Esophagus squamous epithelium (tissue), 5 donors: ENCODE results near the gene SORL1. TPM values are rescaled to one million over a fixed set of nuclear protein-coding genes. Genes with fewer than 3 reads are reported as not detected.

Source experiments
- DNase-seq: peaks from one replicate; lab custom pipeline; 2025; lab: John Stamatoyannopoulos, UW
- H3K27ac ChIP-seq, 4 donors: fragments of 200-600 bp; sonication (generic); one replicate each; pipeline ENCODE4 v1.5.1; 2016 to 2019; ENCODE audit warnings: mild to moderate bottlenecking in 1 of 4
- H3K27me3 ChIP-seq, 4 donors: fragments of 200-600 bp; sonication (generic); 1 replicate in 3 of 4; 2 replicates in 1 of 4; pipeline versions ENCODE4 v1.5.1 to v1.6.0; 2017 to 2021; ENCODE audit warnings: antibody characterized with exemption in 1 of 4
- H3K36me3 ChIP-seq, 3 donors: fragments of 200-600 bp; sonication (generic); one replicate each; pipeline ENCODE4 v1.5.1; 2016 to 2019
- H3K4me1 ChIP-seq, 3 donors: fragments of 200-600 bp; sonication (generic); one replicate each; pipeline ENCODE4 v1.5.1; 2017 to 2019
- H3K4me3 ChIP-seq, 4 donors: fragments of 200-600 bp; sonication (generic); 1 replicate in 3 of 4; 2 replicates in 1 of 4; pipeline ENCODE4 v1.5.1; 2016 to 2019; ENCODE audit warnings: mild to moderate bottlenecking in 2 of 4, moderate library complexity in 1 of 4
- H3K9me3 ChIP-seq, 3 donors: fragments of 200-600 bp; sonication (generic); one replicate each; pipeline ENCODE4 v1.5.1; 2016 to 2019
- POLR2A ChIP-seq, 4 donors: fragments of 450-650 bp; IDR thresholded peaks; one replicate each; pipeline ENCODE4 v1.6.1; 2017; ENCODE audit warnings: antibody characterized with exemption in 4 of 4, mild to moderate bottlenecking in 4 of 4, moderate library complexity in 3 of 4
- WGBS, 2 donors: methylation state at CpG; one replicate each; pipeline ENCODE4 v1.1.5; 2018; 5-methylcytosine and 5-hydroxymethylcytosine counted together
- intact Hi-C: fragments of 100-400 bp; cut with DNase I; formaldehyde crosslinking; loops from one replicate; pipeline ENCODE4 v1.15.0; 2022
- total RNA-seq, 4 donors: library from RNA; depleted of rRNA; stranded (reverse); fragments of >200 nt; gene quantifications; one replicate each; pipeline ENCODE4 v1.1.0, GENCODE V29; 2016
- TF ChIP-seq, protein P1 (sequence below), 6 experiments: fragments of 450-650 bp in 4 of 6; fragments of 200-600 bp in 2 of 6; sonication (generic) in 2 of 6; IDR thresholded peaks; one replicate each; pipeline ENCODE4 v1.5.1; 2016 to 2019; ENCODE audit warnings: antibody characterized with exemption in 6 of 6, mild to moderate bottlenecking in 4 of 6, moderate library complexity in 4 of 6
- donor health status: DM: yes; HTN: yes; CAD: no.

SORL1 gene
- total RNA-seq, 4 donors from 2014 or later: 6.8 to 19.9 (median 16.3) TPM

GRCh38 chr11:121630041-121630440, 177.9 kb downstream of the SORL1 start:
- Histone ChIP-seq H3K4me3 (no peak overlapping the region), H3K27ac (no peak overlapping the region), H3K9me3 (no peaks in the 10 kb centered on the region), H3K27me3 (no peaks in the 10 kb centered on the region), H3K4me1 (peaks cover 0 to 24% (median 13%) of the 10 kb centered on the region in 3 donors), H3K36me3 (peaks cover 0 to 36% (median 0%) of the 10 kb centered on the region in 3 donors)
- TF ChIP-seq, protein P1, sequence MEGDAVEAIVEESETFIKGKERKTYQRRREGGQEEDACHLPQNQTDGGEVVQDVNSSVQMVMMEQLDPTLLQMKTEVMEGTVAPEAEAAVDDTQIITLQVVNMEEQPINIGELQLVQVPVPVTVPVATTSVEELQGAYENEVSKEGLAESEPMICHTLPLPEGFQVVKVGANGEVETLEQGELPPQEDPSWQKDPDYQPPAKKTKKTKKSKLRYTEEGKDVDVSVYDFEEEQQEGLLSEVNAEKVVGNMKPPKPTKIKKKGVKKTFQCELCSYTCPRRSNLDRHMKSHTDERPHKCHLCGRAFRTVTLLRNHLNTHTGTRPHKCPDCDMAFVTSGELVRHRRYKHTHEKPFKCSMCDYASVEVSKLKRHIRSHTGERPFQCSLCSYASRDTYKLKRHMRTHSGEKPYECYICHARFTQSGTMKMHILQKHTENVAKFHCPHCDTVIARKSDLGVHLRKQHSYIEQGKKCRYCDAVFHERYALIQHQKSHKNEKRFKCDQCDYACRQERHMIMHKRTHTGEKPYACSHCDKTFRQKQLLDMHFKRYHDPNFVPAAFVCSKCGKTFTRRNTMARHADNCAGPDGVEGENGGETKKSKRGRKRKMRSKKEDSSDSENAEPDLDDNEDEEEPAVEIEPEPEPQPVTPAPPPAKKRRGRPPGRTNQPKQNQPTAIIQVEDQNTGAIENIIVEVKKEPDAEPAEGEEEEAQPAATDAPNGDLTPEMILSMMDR (IDR thresholded peaks at IDR 0.05): no peak
- TF ChIP-seq POLR2A (IDR thresholded peaks at IDR 0.05): no peak
- no peak for DNase-seq
- 18 to 38% methylated on average over 1 of the region's 1 CpG for WGBS, 2 donors
- intact Hi-C loops: no loop called here

GRCh38 chr11:121631456-121631855, 179.3 kb downstream of the SORL1 start:
- peaks cover 0 to 31% (median 0%) of the 10 kb centered on the region in 3 donors for H3K36me3 ChIP-seq
- H3K4me1 ChIP-seq: peaks cover 0 to 15% (median 3%) of the 10 kb centered on the region in 3 donors
- H3K9me3 ChIP-seq: no peaks in the 10 kb centered on the region
- TF ChIP-seq, protein P1 (IDR thresholded peaks at IDR 0.05): no peak
- no peak for TF ChIP-seq POLR2A (IDR thresholded peaks at IDR 0.05)
- H3K27me3 ChIP-seq: no peaks in the 10 kb centered on the region
- H3K4me3 ChIP-seq: no peak overlapping the region
- intact Hi-C loops: no loop called here
- WGBS, 2 donors: 100% methylated on average over 2 of the region's 2 CpGs
- H3K27ac ChIP-seq: no peak overlapping the region
- DNase-seq: no peak

DNA sequence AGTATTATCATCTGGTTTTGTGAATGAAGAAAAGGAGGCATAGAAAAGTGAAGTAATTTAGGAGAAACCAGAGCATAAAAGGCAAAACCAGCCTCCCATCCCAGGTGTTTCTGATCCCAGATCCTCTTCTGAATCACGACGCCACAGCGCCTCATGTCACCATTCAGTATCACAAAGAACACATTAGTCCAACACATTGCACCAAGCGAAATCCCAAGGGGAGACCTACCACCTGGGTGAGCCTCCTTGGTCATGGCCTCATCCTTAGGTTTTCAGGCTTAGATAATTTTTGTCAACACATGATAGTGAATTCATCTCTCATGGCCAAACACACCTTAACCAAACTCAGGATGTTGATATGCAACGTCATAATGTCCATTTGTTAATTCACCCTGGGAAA, 182.2 kb downstream of the SORL1 start:
- intact Hi-C loops: no loop called here

GRCh38 chr11:121634889-121635288, 182.8 kb downstream of the SORL1 start:
- DNase-seq: no peak
- no peak for TF ChIP-seq POLR2A (IDR thresholded peaks at IDR 0.05)
- TF ChIP-seq, protein P1 (IDR thresholded peaks at IDR 0.05): no peak
- no peaks in the 10 kb centered on the region for H3K9me3 ChIP-seq
- WGBS, 2 donors: 41 to 55% methylated on average over 7 of the region's 7 CpGs
- H3K27me3 ChIP-seq: no peaks in the 10 kb centered on the region
- no peak overlapping the region for H3K4me3 ChIP-seq
- H3K36me3 ChIP-seq: peaks cover 0 to 9% (median 0%) of the 10 kb centered on the region in 3 donors
- intact Hi-C loops: no loop called here
- H3K27ac ChIP-seq: no peak overlapping the region
- H3K4me1 ChIP-seq: peaks cover 0 to 16% (median 0%) of the 10 kb centered on the region in 3 donors

More for the DNA sequence above, 182.2 kb downstream of the SORL1 start:
- no peak for DNase-seq
- no peaks in the 10 kb centered on the region for H3K27me3 ChIP-seq
- peaks cover 0 to 16% (median 0%) of the 10 kb centered on the region in 3 donors for H3K4me1 ChIP-seq
- H3K27ac ChIP-seq: no peak overlapping the region
- no peak overlapping the region for H3K4me3 ChIP-seq
- no peaks in the 10 kb centered on the region for H3K9me3 ChIP-seq
- 94 to 96% methylated on average over 5 of the region's 5 CpGs for WGBS, 2 donors
- TF ChIP-seq, protein P1 (IDR thresholded peaks at IDR 0.05): no peak
- no peak for TF ChIP-seq POLR2A (IDR thresholded peaks at IDR 0.05)
- H3K36me3 ChIP-seq: peaks cover 0 to 11% (median 0%) of the 10 kb centered on the region in 3 donors

DNA sequence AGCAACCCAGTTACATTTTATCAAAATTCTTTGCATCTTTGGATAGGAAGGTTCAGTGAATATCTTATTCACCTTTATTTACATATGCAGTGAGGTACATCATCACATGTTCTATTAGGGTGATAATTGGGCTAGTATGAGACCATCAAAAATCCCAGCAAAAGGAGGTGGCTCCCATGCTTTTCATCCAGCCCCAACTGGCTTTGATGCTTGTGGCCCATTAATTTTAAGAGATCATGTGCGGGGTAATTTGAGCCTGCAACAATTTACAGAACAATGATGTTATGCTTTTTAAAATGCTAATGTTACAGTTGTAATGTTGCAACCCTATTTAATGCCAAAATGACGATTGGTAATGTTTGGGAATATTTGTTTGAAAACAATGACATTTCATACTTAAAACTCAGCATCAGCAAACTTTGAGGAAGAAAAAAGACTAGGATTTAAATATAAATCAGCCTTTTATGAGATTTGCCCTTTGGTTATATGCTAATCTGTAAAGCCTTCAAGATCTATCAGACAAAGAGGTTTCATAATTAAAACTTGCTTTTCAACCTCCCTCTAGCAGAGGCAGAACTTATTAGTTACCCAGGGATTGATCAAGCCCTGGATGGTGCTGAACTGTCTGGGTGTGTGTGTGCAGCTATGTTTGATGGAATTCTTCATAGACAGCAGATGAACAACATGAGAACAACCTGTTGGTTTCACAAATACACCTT, 184.1 kb downstream of the SORL1 start:
- 44 to 45% methylated on average over 2 of the region's 2 CpGs for WGBS, 2 donors

More for the DNA sequence above, 184.1 kb downstream of the SORL1 start:
- H3K4me3 ChIP-seq: no peak overlapping the region
- peaks cover 0 to 16% (median 0%) of the 10 kb centered on the region in 3 donors for H3K4me1 ChIP-seq
- no peaks in the 10 kb centered on the region for H3K36me3 ChIP-seq
- H3K27ac ChIP-seq: no peak overlapping the region
- H3K9me3 ChIP-seq: no peaks in the 10 kb centered on the region
- no peak for DNase-seq
- no peak for TF ChIP-seq POLR2A (IDR thresholded peaks at IDR 0.05)
- TF ChIP-seq, protein P1 (IDR thresholded peaks at IDR 0.05): no peak
- intact Hi-C loops: no loop called here
- H3K27me3 ChIP-seq: no peaks in the 10 kb centered on the region
